ENCODE measurements around the gene PTPRJ.

- TF ChIP-seq CTCF (IDR thresholded peaks at IDR 0.05; ENCODE audit: insufficient read depth, low read depth, low read length) = no peak
- TF ChIP-seq EZH2 (IDR thresholded peaks at IDR 0.05; ENCODE audit: insufficient read depth, low read length) = no peak
Measured at GRCh38 chr11:47969401-47969800, 11.0 kb upstream of the PTPRJ start.

All from astrocyte (in vitro differentiated cells and primary cell).